CD4-positive, alpha-beta memory T cell (primary cell): ENCODE data around the gene SMPD3. TPM values are rescaled to one million over a fixed set of nuclear protein-coding genes. Genes with fewer than 3 reads are reported as not detected.

Source experiments
- CTCF ChIA-PET: fragments of 350-600 bp; sonication (Branson Sonifier 250); formaldehyde crosslinking; loops from one replicate; lab custom pipeline; 2021; ENCODE audit warnings: inconsistent platforms; ENCODE audit not compliant: partially characterized antibody; lab: Charles Lee
- POLR2A ChIA-PET: fragments of 350-600 bp; sonication (Branson Sonifier 250); formaldehyde crosslinking; loops from one replicate; lab custom pipeline; 2021; ENCODE audit not compliant: partially characterized antibody; lab: Charles Lee
- DNase-seq, 5 donors: peaks; one replicate each; pipeline versions ENCODE4 v3.0.0 to v3.0.0-alpha.2; 2020 to 2022; ENCODE audit warnings: mixed read lengths in 1 of 5
- H3K27ac ChIP-seq: one replicate; pipeline ENCODE4 v1.7.0; 2013; ENCODE audit warnings: low read depth, low read length
- H3K27me3 ChIP-seq: 2 replicates; pipeline ENCODE4 v1.7.0; 2013; ENCODE audit warnings: mild to moderate bottlenecking, low read length, moderate library complexity; ENCODE audit not compliant: insufficient read depth
- H3K36me3 ChIP-seq: 2 replicates; pipeline ENCODE4 v1.7.0; 2013; ENCODE audit warnings: mild to moderate bottlenecking, low read length, moderate library complexity; ENCODE audit not compliant: insufficient read depth
- H3K4me1 ChIP-seq: 2 replicates; pipeline ENCODE4 v1.7.0; 2013; ENCODE audit warnings: mild to moderate bottlenecking, low read length, moderate library complexity; ENCODE audit not compliant: insufficient read depth
- H3K4me3 ChIP-seq, 2 donors: one replicate each; pipeline ENCODE4 v1.7.0; 2013; ENCODE audit warnings: low read length in 2 of 2, mild to moderate bottlenecking in 1 of 2
- H3K9me3 ChIP-seq, 2 donors: one replicate each; pipeline ENCODE4 v1.7.0; 2013; ENCODE audit warnings: low read length in 2 of 2, control low read depth in 1 of 2; ENCODE audit not compliant: control insufficient read depth in 1 of 2
- H3K27ac Mint-ChIP-seq, 7 donors: one replicate each; pipeline ENCODE4 v1.8.0; 2020 to 2021; ENCODE audit warnings: mixed read lengths in 7 of 7, mild to moderate bottlenecking in 6 of 7, inconsistent platforms in 3 of 7, moderate library complexity in 3 of 7
- H3K27me3 Mint-ChIP-seq, 2 donors: one replicate each; pipeline ENCODE4 v1.8.0; 2020 to 2021; ENCODE audit warnings: mixed read lengths in 2 of 2
- H3K36me3 Mint-ChIP-seq, 2 donors: one replicate each; pipeline ENCODE4 v1.8.0; 2020 to 2021; ENCODE audit warnings: mixed read lengths in 2 of 2, inconsistent platforms in 1 of 2, mild to moderate bottlenecking in 1 of 2
- H3K4me1 Mint-ChIP-seq, 4 donors: one replicate each; pipeline ENCODE4 v1.8.0; 2020 to 2021; ENCODE audit warnings: mixed read lengths in 4 of 4, mild to moderate bottlenecking in 1 of 4
- H3K4me3 Mint-ChIP-seq, 8 donors: one replicate each; pipeline ENCODE4 v1.8.0; 2020 to 2021; ENCODE audit warnings: mixed read lengths in 8 of 8, mild to moderate bottlenecking in 7 of 8, moderate library complexity in 6 of 8, inconsistent platforms in 3 of 8
- H3K9me3 Mint-ChIP-seq, 8 donors: one replicate each; pipeline ENCODE4 v1.8.0; 2020 to 2021; ENCODE audit warnings: mixed read lengths in 8 of 8, mild to moderate bottlenecking in 5 of 8, inconsistent platforms in 3 of 8, moderate library complexity in 1 of 8
- intact Hi-C: fragments of 100-400 bp; cut with micrococcal nuclease; formaldehyde crosslinking; loops from one replicate; pipeline ENCODE4 v1.15.1; 2023
- polyA plus RNA-seq, 2 donors: library from polyadenylated mRNA; unstranded; fragments of 300-500 nt; fragmentation: Illumina TruSeq; gene quantifications; one replicate each; pipeline ENCODE4 v1.2.3, GENCODE V29; 2021
- total RNA-seq, 2 experiments: library from RNA; stranded (reverse); gene quantifications; one replicate each; pipeline ENCODE4 v1.2.3, GENCODE V29; 2021

SMPD3 gene
- total and polyA plus RNA-seq, 4 experiments from 2014 or later, result 0.63 to 3.1 (median 0.87) TPM

DNA sequence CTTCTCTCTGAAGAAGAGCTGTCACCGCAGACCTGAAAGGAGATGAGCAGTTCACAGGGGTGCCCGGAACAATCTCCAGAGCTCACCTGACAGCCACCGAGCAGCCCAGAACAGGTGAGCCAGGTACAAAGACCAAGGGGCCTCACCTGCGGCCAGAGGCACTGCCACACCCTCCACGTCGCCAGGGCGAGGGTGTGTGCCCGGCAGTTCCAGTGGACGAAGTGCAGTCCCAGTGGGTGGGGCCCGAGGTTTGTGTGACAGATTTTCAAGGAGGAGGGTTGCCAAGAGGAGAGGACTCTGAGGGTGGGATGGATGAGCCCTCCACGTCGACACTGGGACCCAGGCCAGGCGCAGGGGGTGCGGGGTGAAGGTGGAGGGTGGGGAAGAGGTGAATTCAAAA is 61.7 kb downstream of the SMPD3 start:
- POLR2A ChIA-PET, result no interaction called here
- Histone ChIP-seq H3K9me3 (no peaks in the 10 kb centered on the region), H3K27me3 (no peaks in the 10 kb centered on the region), H3K27ac (no peak overlapping the region), H3K4me1 (no peaks in the 10 kb centered on the region), H3K4me3 (no peak overlapping the region), H3K36me3 (no peaks in the 10 kb centered on the region)
- no peak for DNase-seq
- CTCF ChIA-PET, result interaction anchor here (0.9 to 1.0 kb wide), 2 partner anchors 123 to 134 kb away, joined by 3 read pairs; no protein-coding TSS in a partner anchor
- peaks cover 2 to 18% (median 13%) of the 10 kb centered on the region in 4 donors for H3K4me1 Mint-ChIP-seq
- no peaks in the 10 kb centered on the region for H3K27me3 Mint-ChIP-seq
- H3K36me3 Mint-ChIP-seq, result no peaks in the 10 kb centered on the region
- H3K4me3 Mint-ChIP-seq, result no peak overlapping the region
- no peaks in the 10 kb centered on the region for H3K9me3 Mint-ChIP-seq
- intact Hi-C loops, result no loop called here
- H3K27ac Mint-ChIP-seq, result peak overlapping the region in 1 of 7 donors; percentile 66

DNA sequence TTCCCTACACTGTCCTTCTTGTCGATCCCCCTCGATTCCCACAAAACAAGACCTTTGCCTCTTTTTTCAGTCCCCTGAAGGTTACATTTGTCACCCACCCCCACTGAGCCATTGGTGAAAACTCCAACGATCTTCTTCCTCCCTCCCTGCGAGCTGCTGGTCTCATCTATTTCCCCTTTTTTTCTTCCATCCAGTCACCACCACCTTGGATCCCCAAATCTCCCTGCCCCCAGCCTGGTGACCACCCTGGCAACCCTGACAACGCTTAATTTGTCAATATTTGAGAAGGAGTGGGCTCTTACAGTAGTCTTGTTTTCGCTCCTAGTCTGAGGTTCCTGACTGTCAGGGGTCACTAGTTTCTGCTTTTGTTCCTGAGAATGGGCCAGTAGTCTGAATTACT is 62.9 kb downstream of the SMPD3 start:
- Mint-ChIP-seq H3K9me3 (no peaks in the 10 kb centered on the region), H3K27me3 (no peaks in the 10 kb centered on the region), H3K4me3 (no peak overlapping the region), H3K36me3 (no peaks in the 10 kb centered on the region), H3K27ac (peak overlapping the region in 1 of 7 donors; percentile 73), H3K4me1 (peaks cover 3 to 21% (median 14%) of the 10 kb centered on the region in 4 donors)
- POLR2A ChIA-PET, result no interaction called here
- no peak for DNase-seq
- H3K4me3 ChIP-seq, result no peak overlapping the region
- peaks cover 5% of the 10 kb centered on the region for H3K4me1 ChIP-seq
- H3K27me3 ChIP-seq, result no peaks in the 10 kb centered on the region
- no peaks in the 10 kb centered on the region for H3K36me3 ChIP-seq
- intact Hi-C loops, result no loop called here
- no peak overlapping the region for H3K27ac ChIP-seq
- H3K9me3 ChIP-seq, result no peaks in the 10 kb centered on the region
- CTCF ChIA-PET, result no interaction called here

DNA sequence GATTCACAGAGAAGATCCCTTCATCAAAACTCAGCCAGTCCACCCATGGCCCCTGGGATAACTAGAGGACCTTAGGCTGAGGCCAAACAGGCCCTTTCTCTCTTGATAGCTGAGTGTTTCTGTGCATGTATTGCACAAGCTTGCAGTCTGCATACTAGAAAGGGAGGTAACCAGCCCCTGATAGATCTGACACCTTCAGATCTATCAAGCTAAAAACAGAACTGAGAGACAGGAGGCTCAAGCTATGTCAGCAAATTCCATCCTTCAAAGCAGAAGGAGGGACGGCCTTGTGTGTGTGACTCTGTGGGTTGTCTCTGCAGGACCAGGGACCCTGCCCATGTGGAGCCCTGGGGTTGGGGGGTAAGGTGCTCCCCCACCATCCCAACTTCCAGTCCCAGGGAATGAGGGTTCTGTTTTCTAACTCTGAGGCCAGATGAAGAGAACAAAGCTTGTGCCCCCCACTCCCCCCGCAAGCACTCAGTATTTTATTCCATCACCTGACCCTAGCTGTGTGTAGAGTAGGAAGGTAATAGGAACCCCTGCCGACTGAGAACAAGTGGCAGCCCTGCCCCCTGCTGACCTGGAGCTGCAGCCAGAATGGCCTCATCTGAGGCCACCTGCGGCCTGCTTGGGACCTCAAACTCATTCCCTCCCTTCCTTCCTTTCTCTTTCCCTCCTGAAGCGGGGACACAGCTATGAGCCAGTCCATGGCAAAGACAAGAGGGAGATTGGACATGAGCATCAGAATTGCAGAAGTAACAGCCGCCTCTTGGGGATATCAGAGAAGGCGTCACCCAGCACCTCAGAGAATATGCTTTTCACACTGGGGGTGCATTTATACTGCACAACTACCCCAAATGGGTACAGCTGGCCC is 63.8 kb downstream of the SMPD3 start:
- ChIA-PET POLR2A (no interaction called here), CTCF (interaction anchor here (1.0 to 1.6 kb wide), 2 partner anchors 12 to 126 kb away, joined by 4 to 7 read pairs; no protein-coding TSS in a partner anchor)
- intact Hi-C loops, result no loop called here

DNA sequence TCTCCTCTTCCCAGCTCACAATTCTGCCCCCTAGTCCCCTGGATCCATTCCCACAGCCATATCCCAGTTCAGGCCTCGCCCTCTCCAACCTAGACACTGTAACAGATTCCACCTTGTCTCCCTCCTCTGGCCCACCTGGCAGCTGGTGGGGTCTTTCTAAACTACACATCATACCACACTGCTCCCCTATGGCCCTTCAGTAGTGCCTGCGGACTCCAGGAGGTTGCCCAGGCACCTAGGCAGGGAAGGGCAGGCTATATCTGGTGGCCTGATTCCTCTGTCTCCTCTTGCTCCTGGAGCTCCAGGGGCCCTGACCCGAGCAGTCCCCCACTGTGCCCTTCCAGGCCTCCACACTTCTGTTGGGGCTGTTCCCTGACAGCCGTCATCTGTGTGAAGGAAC is 64.5 kb downstream of the SMPD3 start:
- no peaks in the 10 kb centered on the region for H3K36me3 Mint-ChIP-seq
- Histone ChIP-seq H3K9me3 (no peaks in the 10 kb centered on the region), H3K27ac (no peak overlapping the region), H3K27me3 (no peaks in the 10 kb centered on the region), H3K4me3 (no peak overlapping the region), H3K4me1 (peaks cover 14% of the 10 kb centered on the region), H3K36me3 (no peaks in the 10 kb centered on the region)
- no peaks in the 10 kb centered on the region for H3K27me3 Mint-ChIP-seq
- H3K27ac Mint-ChIP-seq, result peak overlapping the region in 5 of 7 donors; percentile 7 to 70 (median 38)
- no peak for DNase-seq
- POLR2A ChIA-PET, result no interaction called here
- no peaks in the 10 kb centered on the region for H3K9me3 Mint-ChIP-seq
- H3K4me1 Mint-ChIP-seq, result peaks cover 6 to 31% (median 24%) of the 10 kb centered on the region in 4 donors
- no peak overlapping the region for H3K4me3 Mint-ChIP-seq
- CTCF ChIA-PET, result interaction anchor here (1.0 to 1.6 kb wide), 2 partner anchors 13 to 126 kb away, joined by 4 to 7 read pairs; no protein-coding TSS in a partner anchor
- intact Hi-C loops, result no loop called here

More for the DNA sequence above, 63.8 kb downstream of the SMPD3 start:
- Histone ChIP-seq H3K4me1 (peaks cover 13% of the 10 kb centered on the region), H3K4me3 (no peak overlapping the region), H3K36me3 (no peaks in the 10 kb centered on the region), H3K9me3 (no peaks in the 10 kb centered on the region), H3K27me3 (no peaks in the 10 kb centered on the region), H3K27ac (no peak overlapping the region)
- Mint-ChIP-seq H3K36me3 (no peaks in the 10 kb centered on the region), H3K9me3 (no peaks in the 10 kb centered on the region), H3K27me3 (no peaks in the 10 kb centered on the region), H3K4me1 (peaks cover 3 to 24% (median 18%) of the 10 kb centered on the region in 4 donors), H3K4me3 (no peak overlapping the region), H3K27ac (peak overlapping the region in 1 of 7 donors; percentile 37)
- no peak for DNase-seq

DNA sequence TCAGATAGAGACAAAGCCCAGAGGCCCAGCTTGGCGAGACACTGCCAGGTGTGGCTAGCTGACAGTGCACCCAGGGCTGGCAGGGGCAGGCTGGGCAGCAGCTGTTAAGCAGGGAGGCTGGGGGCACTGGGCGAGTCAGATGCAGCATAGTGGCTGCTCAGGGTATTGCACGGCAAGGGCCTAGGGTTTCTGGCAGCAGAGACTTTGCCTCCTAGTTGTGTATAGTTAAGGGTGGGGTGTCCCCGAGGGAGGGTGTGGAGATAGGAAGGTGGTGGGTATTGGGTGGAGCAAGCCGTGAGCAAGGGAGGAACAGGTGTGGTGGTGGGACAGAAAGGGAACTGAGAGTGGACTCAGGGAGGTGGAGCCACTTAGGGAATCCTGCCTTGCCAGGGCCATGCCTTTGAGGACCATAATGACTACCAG is 66.0 kb downstream of the SMPD3 start:
- H3K4me1 Mint-ChIP-seq, result peaks cover 6 to 32% (median 25%) of the 10 kb centered on the region in 4 donors
- Histone ChIP-seq H3K9me3 (no peaks in the 10 kb centered on the region), H3K27ac (no peak overlapping the region), H3K36me3 (no peaks in the 10 kb centered on the region), H3K27me3 (no peaks in the 10 kb centered on the region), H3K4me3 (no peak overlapping the region), H3K4me1 (peaks cover 14% of the 10 kb centered on the region)
- intact Hi-C loops, result no loop called here
- POLR2A ChIA-PET, result no interaction called here
- no peaks in the 10 kb centered on the region for H3K9me3 Mint-ChIP-seq
- peak overlapping the region in 4 of 7 donors; percentile 9 to 60 (median 44) for H3K27ac Mint-ChIP-seq
- H3K27me3 Mint-ChIP-seq, result no peaks in the 10 kb centered on the region
- no peak for DNase-seq
- CTCF ChIA-PET, result interaction anchor here (1.0 kb wide), 1 partner anchor 139 kb away, joined by 3 read pairs; no protein-coding TSS in a partner anchor
- H3K4me3 Mint-ChIP-seq, result no peak overlapping the region
- no peaks in the 10 kb centered on the region for H3K36me3 Mint-ChIP-seq

DNA sequence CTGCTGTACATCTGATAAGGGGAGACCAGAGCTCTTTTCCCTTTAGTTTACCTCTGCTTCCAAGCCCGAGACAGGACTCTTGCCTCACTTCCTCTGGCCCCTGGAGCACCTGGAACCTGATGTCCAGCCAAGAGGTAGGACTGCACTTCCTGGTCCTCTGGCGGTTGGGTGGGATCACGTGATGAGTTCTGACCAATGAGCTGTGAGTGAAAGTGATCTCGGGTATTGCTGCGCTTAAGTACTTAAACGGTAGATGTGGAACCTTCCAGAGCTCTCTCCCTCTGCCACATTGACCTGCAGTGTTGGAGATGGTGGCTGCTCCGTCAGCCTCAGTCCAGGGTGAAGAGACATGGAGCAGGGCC is 67.0 kb downstream of the SMPD3 start:
- H3K4me3 ChIP-seq, result no peak overlapping the region
- no peaks in the 10 kb centered on the region for H3K36me3 ChIP-seq
- no peaks in the 10 kb centered on the region for H3K9me3 Mint-ChIP-seq
- no peaks in the 10 kb centered on the region for H3K27me3 Mint-ChIP-seq
- DNase-seq, result no peak
- CTCF ChIA-PET, result interaction anchor here (0.7 to 1.7 kb wide), 2 partner anchors 15 kb away, joined by 3 to 4 read pairs; no protein-coding TSS in a partner anchor
- peak overlapping the region in 4 of 7 donors; percentile 1 to 79 (median 39) for H3K27ac Mint-ChIP-seq
- H3K4me3 Mint-ChIP-seq, result no peak overlapping the region
- H3K36me3 Mint-ChIP-seq, result no peaks in the 10 kb centered on the region
- intact Hi-C loops, result no loop called here
- H3K27ac ChIP-seq, result no peak overlapping the region
- POLR2A ChIA-PET, result no interaction called here
- no peaks in the 10 kb centered on the region for H3K9me3 ChIP-seq
- peaks cover 14% of the 10 kb centered on the region for H3K4me1 ChIP-seq
- peaks cover 6 to 32% (median 25%) of the 10 kb centered on the region in 4 donors for H3K4me1 Mint-ChIP-seq
- H3K27me3 ChIP-seq, result no peaks in the 10 kb centered on the region

DNA sequence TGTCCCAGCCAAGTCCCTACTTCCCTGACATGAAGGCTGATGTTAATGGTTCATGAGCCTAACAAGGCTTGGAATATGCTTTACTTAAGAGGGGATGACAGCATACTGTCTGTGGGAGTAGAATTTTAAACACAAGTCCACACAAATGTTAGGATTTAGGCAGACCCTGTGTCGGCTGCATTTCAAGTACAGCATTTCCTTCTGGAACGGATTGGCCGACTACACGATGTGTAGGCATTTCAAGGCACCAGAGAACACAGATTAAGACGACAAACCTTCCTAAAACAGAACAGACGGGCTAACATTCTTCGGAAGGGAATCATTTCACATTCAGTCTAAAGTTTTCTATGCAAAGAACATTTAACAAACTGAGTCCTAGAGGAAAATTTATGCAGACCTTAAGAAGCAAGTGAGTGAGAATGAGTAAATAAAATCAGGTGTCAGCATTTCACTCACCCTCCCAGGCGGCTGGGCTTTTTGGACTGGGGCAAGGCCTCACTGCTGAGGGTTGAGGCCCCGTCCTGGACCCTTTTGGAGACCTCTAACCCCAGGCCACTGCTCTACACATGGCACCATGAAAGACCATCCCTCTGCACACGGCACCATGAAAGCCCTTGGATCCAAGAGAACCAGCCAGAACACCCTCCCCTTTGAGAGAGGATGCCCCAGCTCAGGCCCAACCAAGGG is 67.5 kb downstream of the SMPD3 start:
- ChIA-PET CTCF (interaction anchor here (0.7 to 1.7 kb wide), 2 partner anchors 14 to 16 kb away, joined by 3 to 4 read pairs; no protein-coding TSS in a partner anchor), POLR2A (no interaction called here)
- Mint-ChIP-seq H3K27me3 (no peaks in the 10 kb centered on the region), H3K27ac (peak overlapping the region in 2 of 7 donors; percentile 18 to 32), H3K9me3 (no peaks in the 10 kb centered on the region), H3K36me3 (no peaks in the 10 kb centered on the region), H3K4me3 (no peak overlapping the region), H3K4me1 (peaks cover 6 to 32% (median 25%) of the 10 kb centered on the region in 4 donors)
- no peak overlapping the region for H3K4me3 ChIP-seq
- intact Hi-C loops, result no loop called here
- H3K4me1 ChIP-seq, result peaks cover 14% of the 10 kb centered on the region
- no peaks in the 10 kb centered on the region for H3K27me3 ChIP-seq
- H3K27ac ChIP-seq, result no peak overlapping the region
- no peak for DNase-seq
- H3K9me3 ChIP-seq, result no peaks in the 10 kb centered on the region
- no peaks in the 10 kb centered on the region for H3K36me3 ChIP-seq
